GM12878 (cell line): ENCODE data around the gene SLC4A1. TPM values are rescaled to one million over a fixed set of nuclear protein-coding genes. Genes with fewer than 3 reads are reported as not detected.

Source experiments
- ATF2 ChIP-seq: IDR thresholded peaks from 2 replicates; pipeline ENCODE4 v1.6.1; 2012; ENCODE audit warnings: low read length, inconsistent platforms
- CHD2 ChIP-seq: IDR thresholded peaks from 2 replicates; pipeline ENCODE4 v1.6.1; 2011; ENCODE audit warnings: low read depth, low read length, improper control_type of control experiment, borderline replicate concordance
- EZH2 ChIP-seq: IDR thresholded peaks from 2 replicates; pipeline ENCODE4 v1.6.1; 2012; ENCODE audit warnings: low read depth, mild to moderate bottlenecking, control low read depth, inconsistent platforms, low read length, borderline replicate concordance; ENCODE audit not compliant: control insufficient read depth
- FOS ChIP-seq: IDR thresholded peaks from 3 replicates; pipeline ENCODE4 v1.6.1; 2011; ENCODE audit warnings: borderline replicate concordance; ENCODE audit not compliant: insufficient read length; ENCODE audit errors: extremely low read depth
- IKZF2 ChIP-seq, 2 experiments: fragments of 450-650 bp; IDR thresholded peaks; 2 replicates each; pipeline ENCODE4 v1.6.1; 2017; ENCODE audit warnings: mild to moderate bottlenecking in 2 of 2, moderate library complexity in 2 of 2
- KDM1A ChIP-seq: fragments of 200-600 bp; sonication (generic); IDR thresholded peaks from 2 replicates; pipeline ENCODE4 v1.6.1; 2016; ENCODE audit warnings: borderline replicate concordance
- LARP7 ChIP-seq: fragments of 450-650 bp; IDR thresholded peaks from 2 replicates; pipeline ENCODE4 v1.6.1; 2017; ENCODE audit warnings: mild to moderate bottlenecking
- NR2F1 ChIP-seq: fragments of 450-650 bp; conservative IDR thresholded peaks from 2 replicates; pipeline ENCODE4 v1.6.1; 2017; ENCODE audit warnings: mild to moderate bottlenecking
- PAX8 ChIP-seq: fragments of 450-650 bp; IDR thresholded peaks from 2 replicates; pipeline ENCODE4 v1.6.1; 2017; ENCODE audit warnings: mild to moderate bottlenecking, moderate library complexity
- PML ChIP-seq: IDR thresholded peaks from 2 replicates; pipeline ENCODE4 v1.6.1; 2012; ENCODE audit warnings: low read length, inconsistent platforms
- POLR2A ChIP-seq: IDR thresholded peaks from 2 replicates; pipeline ENCODE4 v1.6.1; 2011; ENCODE audit warnings: low read depth, mild to moderate bottlenecking, low read length
- RB1 ChIP-seq: fragments of 450-650 bp; formaldehyde crosslinking; IDR thresholded peaks from 2 replicates; pipeline ENCODE4 v1.6.1; 2017; ENCODE audit warnings: mild to moderate bottlenecking, borderline replicate concordance
- RBBP5 ChIP-seq: fragments of 200-600 bp; sonication (generic); conservative IDR thresholded peaks from 2 replicates; pipeline ENCODE4 v1.6.1; 2016
- SMAD5 ChIP-seq: IDR thresholded peaks from 2 replicates; pipeline ENCODE4 v1.6.1; 2016; ENCODE audit warnings: antibody characterized with exemption, low read depth
- SMARCA5 ChIP-seq: fragments of 450-650 bp; IDR thresholded peaks from 2 replicates; pipeline ENCODE4 v1.6.1; 2017; ENCODE audit warnings: mild to moderate bottlenecking
- SP1 ChIP-seq: IDR thresholded peaks from one replicate; pipeline ENCODE4 v1.6.1; 2011; ENCODE audit warnings: low read depth, low read length
- TAF1 ChIP-seq: IDR thresholded peaks from 2 replicates; pipeline ENCODE4 v1.6.1; 2011; ENCODE audit warnings: mild to moderate bottlenecking, low read depth, low read length, borderline replicate concordance
- ZBTB11 ChIP-seq: fragments of 450-650 bp; formaldehyde crosslinking; IDR thresholded peaks from 2 replicates; pipeline ENCODE4 v1.5.0; 2022; ENCODE audit warnings: mild to moderate bottlenecking, missing genetic modification characterization
- polyA plus RNA-seq, 11 experiments: library from polyadenylated mRNA; depleted of rRNA in 4 of 11; unstranded in 6 of 11; stranded (reverse) in 5 of 11; fragments of >200 nt; fragmentation: Nextera tagmentation in 4 of 11; fragmentation: Illumina TruSeq in 1 of 11; extraction: Ambion mirVana in 4 of 11; extraction: Trizol in 1 of 11; gene quantifications; 1 replicate in 1 of 11; 2 replicates in 10 of 11; pipeline versions ENCODE4 v1.2.1 to v1.2.3, GENCODE V29; 2011 to 2016; ENCODE audit warnings: inconsistent platforms in 2 of 11, missing spikeins in 2 of 11, low read depth in 1 of 11
- total RNA-seq, 4 experiments: library from RNA; depleted of rRNA in 3 of 4; stranded (reverse); fragments of >200 nt in 3 of 4; fragmentation: Illumina TruSeq in 1 of 4; extraction: Trizol in 1 of 4; gene quantifications; 2 replicates each; pipeline versions ENCODE4 v1.2.1 to v1.2.3, GENCODE V29; 2013 to 2021
- TF ChIP-seq, protein P1 (sequence below): fragments of 450-650 bp; IDR thresholded peaks from 2 replicates; pipeline ENCODE4 v1.6.1; 2017; ENCODE audit warnings: low read depth, mild to moderate bottlenecking, moderate library complexity

Gene SLC4A1
- total and polyA plus RNA-seq, 10 of the 15 experiments (the other 5 are each of a cell fraction or from before 2014, with no cell fraction given), result 0.03 TPM; not detected in 9

DNA sequence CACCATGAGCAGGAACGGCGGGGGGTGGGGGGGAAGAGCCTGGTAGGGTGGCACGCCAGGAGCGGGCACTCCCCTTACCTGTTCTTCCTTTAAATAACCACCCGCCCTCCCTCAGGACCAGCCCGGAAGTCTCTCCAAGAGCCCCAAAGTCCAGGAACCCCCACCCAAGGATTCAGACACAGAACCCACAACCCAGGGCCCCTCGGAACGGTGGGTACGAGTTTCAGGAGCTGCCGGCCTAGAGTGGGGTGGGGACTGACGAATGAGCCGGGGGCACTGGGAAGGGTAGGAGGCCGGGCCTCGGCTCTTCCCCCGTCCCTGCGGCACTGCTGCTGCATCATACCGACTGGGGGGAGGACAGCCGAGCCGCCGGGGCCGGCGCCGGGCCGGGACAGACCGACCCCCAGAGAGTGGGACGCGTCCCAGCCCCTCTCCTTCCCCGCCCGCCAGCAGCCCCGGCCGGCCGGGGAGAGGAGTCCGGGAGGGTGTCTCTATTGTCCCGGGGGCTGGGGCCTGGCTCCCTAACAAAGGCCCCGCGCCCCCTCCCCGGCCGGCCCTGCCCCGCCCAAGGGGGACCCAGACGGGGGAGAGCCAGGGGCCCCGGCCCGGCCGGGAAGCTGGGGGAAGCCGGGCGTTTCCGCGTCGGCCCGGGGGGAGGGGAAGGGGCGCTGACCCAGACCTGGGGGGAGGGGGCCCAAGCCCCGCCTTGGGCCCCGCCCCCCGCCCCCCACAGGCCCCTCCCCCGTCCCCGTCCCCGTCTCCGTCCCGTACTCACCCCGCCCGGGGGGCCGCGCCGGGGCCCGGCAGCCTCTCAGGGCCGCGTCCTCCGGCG lies 69.0 kb downstream of the SLC4A1 start (continued):
- TF ChIP-seq ZBTB11 (CRISPR knock-in tag), result 0 out of 2 replicates have a peak, but pooled peaks have one; percentile 22
- TF ChIP-seq ATF2, result no peak
- no peak for TF ChIP-seq SP1
- TF ChIP-seq SMAD5, result no peak
- TF ChIP-seq, protein P1, sequence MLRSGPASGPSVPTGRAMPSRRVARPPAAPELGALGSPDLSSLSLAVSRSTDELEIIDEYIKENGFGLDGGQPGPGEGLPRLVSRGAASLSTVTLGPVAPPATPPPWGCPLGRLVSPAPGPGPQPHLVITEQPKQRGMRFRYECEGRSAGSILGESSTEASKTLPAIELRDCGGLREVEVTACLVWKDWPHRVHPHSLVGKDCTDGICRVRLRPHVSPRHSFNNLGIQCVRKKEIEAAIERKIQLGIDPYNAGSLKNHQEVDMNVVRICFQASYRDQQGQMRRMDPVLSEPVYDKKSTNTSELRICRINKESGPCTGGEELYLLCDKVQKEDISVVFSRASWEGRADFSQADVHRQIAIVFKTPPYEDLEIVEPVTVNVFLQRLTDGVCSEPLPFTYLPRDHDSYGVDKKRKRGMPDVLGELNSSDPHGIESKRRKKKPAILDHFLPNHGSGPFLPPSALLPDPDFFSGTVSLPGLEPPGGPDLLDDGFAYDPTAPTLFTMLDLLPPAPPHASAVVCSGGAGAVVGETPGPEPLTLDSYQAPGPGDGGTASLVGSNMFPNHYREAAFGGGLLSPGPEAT, result no peak
- TF ChIP-seq RBBP5, result no peak
- 0 out of 4 replicates have a peak, but pooled peaks of 1 of the 2 experiments have one; percentile 10 for TF ChIP-seq IKZF2 (IDR thresholded peaks at IDR 0.05)
- TF ChIP-seq NR2F1, result 0 out of 2 replicates have a peak, but pooled peaks have one; percentile 48
- TF ChIP-seq TAF1, result peak; percentile 37; the same call in 1 of the 2 replicates
- no peak for TF ChIP-seq FOS
- 0 out of 2 replicates have a peak, but pooled peaks have one; percentile 22 for TF ChIP-seq PML
- TF ChIP-seq POLR2A, result peak; percentile 62
- TF ChIP-seq LARP7, result peak; percentile 35; the same call in 1 of the 2 replicates
- TF ChIP-seq SMARCA5, result no peak
- TF ChIP-seq CHD2, result 0 out of 2 replicates have a peak, but pooled peaks have one; percentile 12
- no peak for TF ChIP-seq EZH2
- no peak for TF ChIP-seq RB1
- TF ChIP-seq PAX8, result no peak
- TF ChIP-seq KDM1A, result no peak
